MG63 (cell line): ENCODE measurements around the gene TARS3. TPM values are rescaled to one million over a fixed set of nuclear protein-coding genes. Genes with fewer than 3 reads are reported as not detected.

Experiments used
- DNase-seq: peaks from one replicate; pipeline ENCODE4 v3.0.0-alpha.2; 2020
- H3K27me3 ChIP-seq: fragments of 250-450 bp; sonication (Bioruptor Pico); 2 replicates; pipeline ENCODE4 v1.5.1; 2020; ENCODE audit warnings: mild to moderate bottlenecking, moderate library complexity
- H3K36me3 ChIP-seq: fragments of 250-450 bp; sonication (Bioruptor Pico); 2 replicates; pipeline ENCODE4 v1.5.1; 2020; ENCODE audit warnings: mild to moderate bottlenecking, moderate library complexity
- H3K4me3 ChIP-seq: fragments of 250-450 bp; sonication (Bioruptor Pico); 2 replicates; pipeline ENCODE4 v1.5.1; 2020; ENCODE audit warnings: mild to moderate bottlenecking, moderate library complexity
- H3K9me3 ChIP-seq: fragments of 250-450 bp; sonication (Bioruptor Pico); 2 replicates; pipeline ENCODE4 v1.5.1; 2020; ENCODE audit warnings: mild to moderate bottlenecking, moderate library complexity
- total RNA-seq: library from RNA; depleted of rRNA; stranded (reverse); fragments of >200 nt; shearing (Covaris generic); gene quantifications from 2 replicates; pipeline ENCODE4 v1.2.3, GENCODE V29; 2014; ENCODE audit warnings: low replicate concordance

TARS3 gene
- total RNA-seq, 1 experiment from 2014 or later: 9.1 TPM

- no peak for DNase-seq
- Histone ChIP-seq H3K9me3 (no peaks in the 10 kb centered on the region), H3K36me3 (peaks cover 21% of the 10 kb centered on the region), H3K27me3 (no peaks in the 10 kb centered on the region), H3K4me3 (no peak overlapping the region)
Observed at GRCh38 chr15:101718896-101719295, 5.4 kb downstream of the TARS3 start.

GRCh38 chr15:101712078-101712477 is 12.2 kb downstream of the TARS3 start:
- Histone ChIP-seq H3K36me3 (peaks cover 6% of the 10 kb centered on the region), H3K4me3 (no peak overlapping the region), H3K27me3 (no peaks in the 10 kb centered on the region), H3K9me3 (no peaks in the 10 kb centered on the region)
- DNase-seq: no peak

DNA sequence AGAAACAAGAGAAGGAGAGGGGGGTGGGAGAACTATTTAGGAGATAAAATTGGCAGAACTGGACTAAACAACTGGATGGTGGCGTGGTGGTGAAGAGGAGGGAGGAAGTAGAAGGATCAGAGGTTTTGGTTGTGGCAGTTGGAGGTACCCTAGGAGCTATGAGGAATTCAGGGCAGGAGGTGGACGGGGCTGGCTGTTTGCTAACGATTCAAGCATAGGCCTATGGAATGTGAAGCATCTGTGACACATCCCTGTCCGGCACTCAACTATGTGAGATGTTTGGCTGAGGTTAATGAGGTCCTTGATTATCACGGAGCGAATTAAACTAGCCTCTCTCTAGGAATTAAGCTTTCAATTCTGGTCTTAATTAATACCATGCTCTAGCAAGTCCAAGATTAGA is 13.5 kb downstream of the TARS3 start:
- Histone ChIP-seq H3K36me3 (peaks cover 6% of the 10 kb centered on the region), H3K9me3 (no peaks in the 10 kb centered on the region), H3K27me3 (no peaks in the 10 kb centered on the region), H3K4me3 (no peak overlapping the region)
- no peak for DNase-seq

GRCh38 chr15:101709466-101709865 is 14.8 kb downstream of the TARS3 start:
- no peaks in the 10 kb centered on the region for H3K9me3 ChIP-seq
- no peak overlapping the region for H3K4me3 ChIP-seq
- H3K36me3 ChIP-seq: peaks cover 6% of the 10 kb centered on the region
- DNase-seq: no peak
- H3K27me3 ChIP-seq: no peaks in the 10 kb centered on the region

DNA sequence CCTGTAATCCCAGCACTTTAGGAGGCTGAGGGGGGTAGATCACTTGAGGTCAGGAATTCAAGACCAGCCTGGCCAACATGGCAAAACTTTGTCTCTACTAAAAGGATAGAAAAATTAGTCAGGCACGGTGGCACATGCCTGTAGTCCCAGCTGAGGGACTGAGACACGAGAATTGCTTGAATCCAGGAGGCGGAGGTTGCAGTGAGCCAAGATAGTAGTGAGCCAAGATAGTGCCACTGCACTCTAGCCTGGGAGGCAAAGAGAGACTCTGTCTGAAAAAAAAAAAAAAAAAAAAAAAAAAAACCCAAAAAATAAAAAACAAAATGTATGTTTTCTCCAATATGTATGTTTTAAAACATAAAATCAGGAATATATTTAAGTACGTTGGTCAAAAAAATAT is 16.3 kb downstream of the TARS3 start:
- Histone ChIP-seq H3K36me3 (peaks cover 6% of the 10 kb centered on the region), H3K27me3 (no peaks in the 10 kb centered on the region)
- DNase-seq: no peak

DNA sequence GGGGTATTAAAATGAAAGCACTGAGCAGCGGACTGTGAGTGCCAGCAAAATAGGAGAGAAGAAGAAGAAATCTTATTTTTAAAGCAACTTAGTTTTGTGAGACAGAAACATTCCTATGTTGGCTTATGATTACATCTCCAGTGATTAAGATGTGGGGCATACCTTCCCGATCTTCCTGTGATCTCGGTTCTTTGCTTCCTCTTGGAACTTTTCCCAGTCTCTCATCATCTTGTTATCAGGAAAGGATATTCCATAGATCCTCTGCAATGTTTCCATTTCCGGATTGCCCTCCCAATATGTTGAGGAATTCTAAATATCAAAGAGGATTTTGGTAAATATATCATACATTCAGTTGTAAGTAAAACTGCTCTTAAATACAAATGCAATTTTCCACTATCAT is 22.2 kb downstream of the TARS3 start:
- H3K27me3 ChIP-seq: no peaks in the 10 kb centered on the region
- no peak for DNase-seq
- no peak overlapping the region for H3K4me3 ChIP-seq
- H3K9me3 ChIP-seq: no peaks in the 10 kb centered on the region
- H3K36me3 ChIP-seq: peaks cover 13% of the 10 kb centered on the region

More for the DNA sequence above, 16.3 kb downstream of the TARS3 start:
- H3K4me3 ChIP-seq: no peak overlapping the region
- H3K9me3 ChIP-seq: no peaks in the 10 kb centered on the region

DNA sequence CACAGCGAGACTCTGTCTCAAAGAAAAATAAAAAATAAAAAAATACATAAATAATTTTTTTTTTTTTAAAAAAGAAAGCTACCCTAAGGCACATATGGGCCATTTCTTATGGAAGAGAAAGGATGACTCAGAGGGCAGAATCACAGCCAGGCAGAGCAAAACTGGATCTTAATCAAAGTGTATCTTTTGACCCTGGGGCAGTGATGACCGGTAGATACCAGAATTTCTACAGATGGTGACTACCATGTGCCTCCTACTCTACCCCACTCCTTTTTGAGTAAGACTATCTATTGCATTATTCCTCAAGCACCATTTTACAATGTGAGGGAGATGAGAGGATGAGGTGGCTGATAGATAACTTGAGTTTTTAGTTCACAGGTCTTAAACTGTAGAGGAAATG is 26.0 kb downstream of the TARS3 start:
- peaks cover 20% of the 10 kb centered on the region for H3K36me3 ChIP-seq
- H3K4me3 ChIP-seq: no peak overlapping the region
- peak; percentile 9 for DNase-seq
- no peaks in the 10 kb centered on the region for H3K27me3 ChIP-seq
- no peaks in the 10 kb centered on the region for H3K9me3 ChIP-seq

GRCh38 chr15:101697488-101697887 is 26.8 kb downstream of the TARS3 start:
- peaks cover 25% of the 10 kb centered on the region for H3K36me3 ChIP-seq
- H3K9me3 ChIP-seq: no peaks in the 10 kb centered on the region
- H3K27me3 ChIP-seq: no peaks in the 10 kb centered on the region
- no peak for DNase-seq
- no peak overlapping the region for H3K4me3 ChIP-seq

GRCh38 chr15:101696829-101697228 is 27.4 kb downstream of the TARS3 start:
- peaks cover 25% of the 10 kb centered on the region for H3K36me3 ChIP-seq
- no peak for DNase-seq
- no peaks in the 10 kb centered on the region for H3K9me3 ChIP-seq
- no peak overlapping the region for H3K4me3 ChIP-seq
- H3K27me3 ChIP-seq: no peaks in the 10 kb centered on the region

GRCh38 chr15:101694261-101694660 is 30.0 kb downstream of the TARS3 start:
- Histone ChIP-seq H3K36me3 (peaks cover 18% of the 10 kb centered on the region), H3K9me3 (no peaks in the 10 kb centered on the region), H3K27me3 (no peaks in the 10 kb centered on the region), H3K4me3 (no peak overlapping the region)
- no peak for DNase-seq

DNA sequence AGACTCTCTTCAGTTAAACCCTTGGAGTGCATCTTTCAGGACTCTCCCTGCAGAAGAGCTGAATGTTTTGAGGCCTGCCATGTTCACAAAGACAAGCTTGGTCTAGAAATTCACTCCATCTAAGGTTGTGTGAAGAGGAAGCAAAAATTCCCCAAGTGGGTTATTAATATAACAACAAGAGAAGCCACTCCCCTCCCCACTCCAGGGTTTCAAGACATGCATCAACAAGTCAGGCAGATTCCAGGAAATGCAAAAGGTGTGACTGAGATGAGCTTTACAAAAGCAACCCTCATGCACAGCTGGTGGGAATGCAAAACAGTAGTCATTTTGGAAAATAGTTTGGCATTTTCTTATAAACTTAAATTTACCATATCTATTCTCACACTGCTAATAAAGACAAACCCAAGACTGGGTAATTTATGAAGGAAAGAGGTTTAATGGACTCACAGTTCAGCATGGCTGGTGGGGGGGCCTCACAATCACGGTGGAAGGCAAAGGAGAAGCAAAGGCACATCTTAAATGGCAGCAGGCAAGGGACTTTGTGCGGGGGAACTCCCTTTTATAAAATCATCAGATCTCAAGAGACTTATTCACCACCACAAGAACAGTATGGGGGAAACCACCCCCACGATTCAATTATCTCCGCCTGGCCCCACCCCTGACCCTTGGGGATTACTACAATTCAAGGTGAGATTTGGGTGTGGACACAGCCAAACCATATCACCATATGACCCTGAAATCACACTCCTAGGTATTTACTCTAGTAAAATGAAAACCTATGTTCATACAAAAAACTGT is 31.3 kb downstream of the TARS3 start:
- no peaks in the 10 kb centered on the region for H3K27me3 ChIP-seq
- no peak for DNase-seq
- no peaks in the 10 kb centered on the region for H3K9me3 ChIP-seq
- H3K36me3 ChIP-seq: peaks cover 18% of the 10 kb centered on the region
- H3K4me3 ChIP-seq: no peak overlapping the region

- no peaks in the 10 kb centered on the region for H3K27me3 ChIP-seq
- DNase-seq: no peak
- no peaks in the 10 kb centered on the region for H3K9me3 ChIP-seq
- no peak overlapping the region for H3K4me3 ChIP-seq
- H3K36me3 ChIP-seq: peaks cover 6% of the 10 kb centered on the region; the same call in 1 of the 2 replicates
Observed at GRCh38 chr15:101689901-101690300, 34.4 kb downstream of the TARS3 start.

DNA sequence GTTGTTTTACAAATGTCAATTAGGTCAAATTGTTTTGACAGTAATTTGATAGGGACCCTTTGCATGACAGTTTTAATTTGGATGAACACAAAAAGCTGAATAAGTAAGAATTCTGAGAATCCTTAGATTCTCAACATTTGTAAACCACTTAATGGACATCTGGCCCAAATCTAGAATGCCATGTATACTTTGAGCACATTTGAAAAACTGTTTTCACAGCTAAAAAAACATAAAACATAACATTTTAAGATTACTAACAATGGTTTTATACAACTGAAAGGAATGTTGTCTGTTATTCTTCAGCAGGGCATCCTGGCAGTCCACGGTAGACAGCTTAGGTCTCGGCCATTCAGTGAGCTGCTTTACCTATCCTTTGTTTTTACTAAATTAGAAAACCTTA is 37.6 kb downstream of the TARS3 start:
- Histone ChIP-seq H3K36me3 (peaks cover 6% of the 10 kb centered on the region; the same call in 1 of the 2 replicates), H3K27me3 (no peaks in the 10 kb centered on the region), H3K9me3 (no peaks in the 10 kb centered on the region), H3K4me3 (no peak overlapping the region)
- DNase-seq: no peak

- Histone ChIP-seq H3K27me3 (no peaks in the 10 kb centered on the region), H3K9me3 (no peaks in the 10 kb centered on the region), H3K36me3 (peaks cover 6% of the 10 kb centered on the region; the same call in 1 of the 2 replicates), H3K4me3 (no peak overlapping the region)
- no peak for DNase-seq
Observed at GRCh38 chr15:101684877-101685276, 39.4 kb downstream of the TARS3 start.

- Histone ChIP-seq H3K4me3 (no peak overlapping the region), H3K9me3 (no peaks in the 10 kb centered on the region), H3K27me3 (no peaks in the 10 kb centered on the region), H3K36me3 (peaks cover 6% of the 10 kb centered on the region; the same call in 1 of the 2 replicates)
- DNase-seq: peak; percentile 5
Observed at GRCh38 chr15:101684384-101684783, 39.9 kb downstream of the TARS3 start.

GRCh38 chr15:101679806-101680205 is 44.5 kb downstream of the TARS3 start:
- no peak for DNase-seq
- peaks cover 12% of the 10 kb centered on the region; the same call in 1 of the 2 replicates for H3K36me3 ChIP-seq
- H3K4me3 ChIP-seq: no peak overlapping the region
- H3K9me3 ChIP-seq: no peaks in the 10 kb centered on the region
- no peaks in the 10 kb centered on the region for H3K27me3 ChIP-seq

DNA sequence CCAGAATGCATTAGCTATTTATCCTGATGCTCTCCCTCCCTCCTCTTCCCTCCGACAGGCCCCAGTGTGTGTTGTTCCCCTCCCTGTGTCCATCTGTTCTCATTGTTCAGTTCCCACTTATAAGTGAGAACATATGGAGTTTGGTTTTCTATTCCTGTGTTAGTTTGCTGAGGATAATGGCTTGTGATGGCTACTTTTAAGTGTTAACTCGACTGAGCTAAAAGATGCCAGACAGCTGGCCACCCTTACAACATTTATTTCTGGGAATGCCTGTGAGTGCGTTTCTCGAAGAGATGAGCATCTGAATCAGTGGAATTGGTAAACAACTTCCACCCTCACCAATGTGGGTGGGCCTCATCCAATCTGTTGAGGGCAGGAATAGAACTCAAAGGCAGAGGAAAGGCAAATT is 47.3 kb downstream of the TARS3 start:
- H3K36me3 ChIP-seq: peaks cover 10% of the 10 kb centered on the region
- H3K9me3 ChIP-seq: no peaks in the 10 kb centered on the region
- DNase-seq: no peak
- no peak overlapping the region for H3K4me3 ChIP-seq
- no peaks in the 10 kb centered on the region for H3K27me3 ChIP-seq
